GM18873 (cell line): ENCODE data around the gene PSD.
A peak's percentile ranks its signal among the peaks of the same experiment; 100 is the strongest.

Source experiments
- ATAC-seq: cut with Tn5 transposase; IDR thresholded peaks from one replicate; pipeline ENCODE4 v1.9.1; 2021; ENCODE audit warnings: mild to moderate bottlenecking, moderate library complexity, moderate number of reproducible peaks; ENCODE audit not compliant: unreplicated experiment, low FRiP score

The PSD gene

GRCh38 chr10:102449321-102450123 lies 30.9 kb upstream of the PSD start:
- peak; percentile 37 for ATAC-seq

- no peak for ATAC-seq
Measured at GRCh38 chr10:102444851-102445250, 26.3 kb upstream of the PSD start.

DNA sequence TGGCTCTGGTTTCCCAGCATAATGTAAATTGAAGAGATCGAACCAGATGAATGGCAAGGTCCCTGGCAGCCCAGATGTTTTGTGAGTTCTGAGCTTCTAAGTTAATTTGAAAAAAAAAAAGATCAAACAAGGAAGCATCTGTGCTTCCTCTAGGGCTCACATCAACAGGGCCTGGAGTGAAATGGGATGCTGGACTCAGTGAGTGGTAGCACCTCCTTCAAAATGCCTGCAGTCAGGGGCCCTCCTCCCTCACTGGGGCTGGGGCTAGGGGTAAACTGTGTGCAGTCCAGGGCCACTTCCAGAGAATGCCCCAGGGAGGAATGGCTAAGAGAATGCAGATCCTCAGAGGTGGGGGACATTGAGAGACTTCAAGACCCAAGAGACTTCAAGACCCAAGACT lies 19.8 kb upstream of the PSD start:
- ATAC-seq: no peak

DNA sequence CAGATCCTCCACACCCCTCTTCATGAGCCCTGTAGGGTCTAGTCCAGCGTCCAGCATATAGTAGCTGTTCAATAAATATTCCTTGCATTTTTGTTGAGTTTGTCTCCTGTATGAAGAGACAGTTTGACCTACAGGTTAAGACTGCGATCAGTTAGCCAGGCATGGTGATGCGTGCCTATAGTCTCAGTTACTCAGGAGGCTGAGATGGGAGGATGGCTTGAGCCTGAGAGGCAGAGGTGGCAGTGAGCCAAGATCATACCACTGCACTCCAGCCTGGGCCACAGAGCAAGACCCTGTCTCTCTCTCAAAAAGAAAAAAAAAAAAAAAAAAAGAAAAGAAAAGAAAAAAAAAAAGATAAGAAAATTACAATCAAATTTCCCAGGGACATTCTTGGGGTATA lies 18.9 kb upstream of the PSD start:
- ATAC-seq: no peak

DNA sequence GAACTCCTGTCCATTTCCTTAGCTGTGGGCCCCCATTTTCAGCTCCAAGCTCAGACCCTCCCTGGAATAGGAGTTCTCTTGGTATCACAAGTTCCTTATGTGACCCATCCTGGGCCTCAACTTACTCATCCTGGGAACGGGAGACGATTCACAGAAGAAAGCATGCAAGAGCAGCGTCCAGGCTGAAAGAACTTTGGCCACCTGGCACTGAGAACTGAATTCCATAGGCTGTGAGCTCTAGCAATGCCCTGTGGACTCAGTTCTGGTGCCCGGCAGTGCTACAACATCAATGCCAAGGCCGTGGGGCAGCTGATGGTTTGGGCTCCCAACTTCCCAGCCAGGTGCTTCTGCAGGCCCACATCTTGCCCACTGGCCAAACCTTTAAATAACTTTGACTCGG lies 17.7 kb upstream of the PSD start:
- ATAC-seq: no peak

DNA sequence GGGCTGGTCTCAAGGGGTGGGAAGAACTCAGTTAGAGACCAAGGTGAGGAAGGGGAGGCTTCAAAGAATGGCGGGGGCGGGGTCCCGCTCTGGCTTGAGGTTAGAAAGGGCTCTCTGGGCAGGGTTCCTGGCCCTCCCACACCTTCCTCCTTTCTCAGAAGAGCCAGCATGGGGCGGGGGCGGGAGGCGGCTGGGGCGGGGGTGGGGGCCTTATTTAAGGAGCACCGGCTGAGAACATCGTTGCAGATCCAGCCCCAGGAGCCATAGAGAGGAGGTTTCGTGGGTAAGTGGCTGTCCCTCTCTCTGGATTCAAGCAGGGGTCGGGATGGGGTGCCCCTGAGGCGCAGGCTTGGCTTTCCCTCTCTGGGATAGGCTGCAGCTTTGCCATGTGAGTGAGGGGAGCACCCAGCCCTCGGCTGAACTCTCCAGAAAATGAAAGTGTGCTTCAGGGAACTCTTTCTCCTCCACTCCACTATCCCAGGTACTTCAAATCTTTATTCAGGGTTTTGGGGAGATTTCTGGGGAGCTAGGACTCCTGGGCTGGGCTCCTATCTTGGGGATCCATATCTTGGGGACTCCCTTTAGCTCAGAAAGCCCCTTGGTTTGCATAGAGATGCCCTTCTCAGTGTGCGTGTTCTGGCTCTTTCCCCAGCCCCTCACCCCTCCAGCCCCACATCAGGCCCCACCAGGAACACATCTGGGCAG lies 17.1 kb upstream of the PSD start:
- no peak for ATAC-seq

DNA sequence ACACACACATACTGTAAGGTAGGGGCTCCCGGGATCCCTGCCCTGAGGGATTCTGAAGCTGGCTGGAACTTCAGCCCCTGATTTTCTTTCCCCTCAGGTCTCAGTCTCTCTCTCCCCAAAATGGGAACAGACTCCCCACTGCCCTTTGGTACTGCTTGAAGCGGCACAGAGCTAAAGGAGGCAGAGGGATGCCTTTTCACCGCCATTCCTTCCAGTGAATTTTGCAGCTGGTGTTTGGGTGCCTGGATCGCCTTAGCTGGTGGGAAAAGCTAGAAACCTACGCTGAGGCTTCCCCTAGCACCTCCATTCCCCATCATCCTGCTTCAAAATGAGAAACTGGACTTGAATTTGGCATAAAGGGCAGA lies 16.5 kb upstream of the PSD start:
- no peak for ATAC-seq

DNA sequence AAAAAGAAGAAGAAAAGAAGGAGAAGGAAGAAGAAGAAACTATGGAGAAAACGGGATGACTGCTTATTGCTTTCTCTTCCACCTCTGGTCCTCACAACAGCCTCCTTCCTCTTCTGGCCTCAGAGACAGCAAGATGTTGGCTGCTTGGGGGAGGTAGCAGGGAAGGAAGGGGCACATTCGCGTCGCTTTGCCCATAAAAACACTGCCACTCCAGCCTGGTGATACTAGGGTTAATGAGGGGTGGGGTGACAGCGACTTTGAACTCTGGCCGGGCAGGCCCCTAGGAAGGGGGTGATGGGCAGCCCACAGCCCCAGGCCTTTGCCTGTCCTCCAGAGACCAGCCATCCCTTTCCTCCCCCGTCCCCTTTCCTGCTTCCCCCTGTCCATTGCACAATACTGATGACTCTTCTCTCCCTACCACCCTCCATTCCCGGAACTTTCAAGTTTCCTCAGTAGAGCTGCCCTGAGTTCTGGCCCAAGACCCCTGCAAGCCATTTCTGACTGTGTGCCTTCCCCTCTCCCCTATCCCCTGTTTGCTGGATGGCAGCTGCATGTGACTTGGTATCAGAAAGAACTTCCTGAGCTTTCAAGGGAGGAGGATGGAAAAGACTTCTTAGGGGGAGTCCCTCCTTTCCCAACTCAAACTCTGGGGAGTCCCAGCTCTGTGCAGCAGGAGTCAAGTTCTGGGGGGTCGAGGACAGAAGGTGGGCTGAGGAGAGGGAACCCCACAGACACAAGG lies 16.0 kb upstream of the PSD start:
- no peak for ATAC-seq

DNA sequence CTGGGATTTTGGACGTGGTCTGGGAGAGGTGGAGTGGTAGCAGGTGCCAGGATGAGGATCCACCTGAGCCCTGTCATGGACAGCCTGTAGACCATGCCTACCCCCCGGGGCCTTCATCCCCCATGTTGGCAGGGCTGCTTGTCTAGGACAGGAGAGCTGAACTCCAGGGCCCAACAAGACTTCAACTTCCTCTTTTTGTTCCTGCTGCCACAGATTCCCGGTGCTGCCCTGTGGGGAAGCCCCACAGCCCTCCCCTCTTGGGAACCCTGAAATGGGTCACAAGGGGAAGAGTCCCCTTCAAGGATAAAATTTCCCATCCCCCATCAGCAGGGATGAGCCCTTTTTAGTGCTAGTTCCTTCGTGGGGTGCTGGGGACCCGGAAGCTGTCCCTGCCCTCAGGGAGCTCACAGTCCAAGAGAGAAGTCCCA lies 15.0 kb upstream of the PSD start:
- ATAC-seq: no peak

DNA sequence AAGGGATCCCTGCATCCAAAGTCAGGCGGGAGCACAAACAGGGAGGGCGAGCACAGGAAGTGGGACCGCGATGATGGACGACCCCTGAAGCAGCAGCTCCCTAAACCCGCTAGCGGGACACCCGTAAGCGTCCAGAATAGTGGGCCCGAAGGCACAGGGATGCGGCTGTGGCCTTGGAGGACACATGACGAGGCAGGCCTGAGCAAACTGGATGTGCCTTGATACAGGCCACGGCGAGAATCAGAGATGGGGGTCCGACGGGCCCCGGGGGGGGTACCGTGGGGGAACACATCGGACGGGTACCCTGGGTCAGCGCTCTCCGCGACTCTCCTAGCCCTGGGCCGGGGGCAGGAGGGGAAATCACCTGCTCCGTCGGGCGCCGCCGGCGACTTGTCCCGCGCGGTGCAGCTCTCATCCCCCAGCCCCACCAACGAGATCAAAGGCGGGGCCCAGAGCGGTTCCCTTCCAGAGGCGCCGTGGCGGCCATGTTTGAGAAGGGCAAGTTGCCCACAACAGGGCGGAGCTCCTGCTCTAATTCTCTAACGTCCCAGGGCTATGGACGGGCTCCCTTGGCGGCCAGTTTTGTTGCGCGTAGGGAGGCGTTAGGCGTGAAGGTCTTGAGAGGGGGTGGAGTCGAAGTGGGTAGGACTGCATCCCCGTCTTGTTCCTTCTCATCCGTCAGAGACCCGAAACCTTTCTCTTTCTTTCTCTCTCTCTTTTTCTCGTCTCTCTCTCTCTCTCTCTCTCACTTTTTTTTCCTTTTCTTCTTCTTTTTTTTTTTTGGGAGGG lies 13.8 kb upstream of the PSD start, which contains the start of gene CUEDC2:
CUEDC2 (minus strand) TSS at position 413 of the 789 bp plus-strand sequence. CDS start 7,386 bp downstream, outside the sequence.
- ATAC-seq: peak; percentile 84

DNA sequence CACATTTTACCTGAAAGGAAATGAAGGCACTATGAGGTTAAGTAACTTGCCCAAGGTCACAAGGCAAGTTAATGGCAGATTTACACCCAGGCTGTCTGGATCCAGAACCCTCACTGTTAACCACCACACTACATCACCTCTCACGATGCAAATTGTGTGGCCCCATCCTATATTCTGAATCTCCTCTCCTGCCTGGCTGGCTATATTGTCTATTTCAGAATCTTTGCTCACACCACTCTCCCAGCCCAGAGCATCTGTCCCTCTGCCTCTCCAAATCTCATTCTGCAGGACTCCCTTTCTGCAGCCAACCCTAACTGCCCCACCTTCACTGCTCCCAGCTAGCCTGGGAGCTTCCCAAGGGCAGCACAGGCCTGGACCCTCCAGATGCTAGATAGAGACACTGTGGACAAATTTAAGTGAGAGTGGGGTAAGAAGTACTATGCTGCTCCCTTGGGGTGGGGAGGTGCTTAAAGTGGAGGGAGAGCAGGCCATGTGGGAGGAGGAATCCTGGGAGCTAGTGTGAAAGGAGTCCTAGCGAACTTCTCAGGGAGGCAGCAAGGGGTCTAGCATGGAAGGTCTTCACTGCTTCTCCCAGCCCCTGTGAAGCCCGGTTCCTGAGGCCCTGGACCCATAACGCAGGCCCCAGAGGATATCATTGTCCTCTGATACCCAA lies 13.0 kb upstream of the PSD start:
- ATAC-seq: no peak

DNA sequence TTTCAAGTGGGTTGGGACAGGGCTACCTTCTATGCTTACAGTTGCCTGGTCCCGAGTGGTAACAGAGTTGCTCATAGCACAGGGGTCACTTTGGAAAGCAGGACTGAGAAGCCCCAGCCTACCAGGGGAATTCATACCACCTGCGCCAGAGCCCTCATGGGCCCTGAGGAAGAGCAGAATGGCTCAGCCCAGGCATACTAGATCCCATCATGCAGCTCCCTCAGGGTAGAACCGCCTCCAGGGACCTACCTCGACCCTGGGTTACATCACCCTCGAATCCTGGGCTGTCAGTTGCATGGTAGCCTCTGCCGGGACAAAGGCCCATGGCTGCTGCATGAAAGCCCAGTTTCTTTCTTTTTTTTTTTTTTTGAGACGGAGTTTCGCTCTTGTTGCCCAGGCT lies 10.9 kb upstream of the PSD start:
- no peak for ATAC-seq

- ATAC-seq: no peak
Measured at GRCh38 chr10:102426803-102427287, 8.3 kb upstream of the PSD start.

DNA sequence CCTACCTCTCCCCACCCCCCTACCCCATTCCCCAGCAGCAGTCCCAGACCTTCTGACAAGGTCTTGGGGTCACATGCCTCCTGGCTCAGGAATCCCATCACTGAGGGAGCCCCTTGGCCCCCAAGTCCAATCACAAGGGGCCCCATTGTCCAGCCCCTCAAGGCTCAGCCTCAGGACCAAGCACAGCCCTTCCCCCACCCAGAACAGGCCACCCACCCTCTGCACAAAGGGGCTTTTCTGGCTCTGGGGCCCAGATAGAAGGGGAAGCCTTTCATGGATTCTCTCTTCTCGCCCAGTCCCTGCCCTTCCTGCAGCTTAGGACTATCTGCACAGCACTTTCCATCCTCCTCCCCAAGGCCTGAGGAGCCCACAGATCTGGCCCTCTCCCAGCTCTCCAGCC lies 6.9 kb upstream of the PSD start:
- ATAC-seq: no peak

DNA sequence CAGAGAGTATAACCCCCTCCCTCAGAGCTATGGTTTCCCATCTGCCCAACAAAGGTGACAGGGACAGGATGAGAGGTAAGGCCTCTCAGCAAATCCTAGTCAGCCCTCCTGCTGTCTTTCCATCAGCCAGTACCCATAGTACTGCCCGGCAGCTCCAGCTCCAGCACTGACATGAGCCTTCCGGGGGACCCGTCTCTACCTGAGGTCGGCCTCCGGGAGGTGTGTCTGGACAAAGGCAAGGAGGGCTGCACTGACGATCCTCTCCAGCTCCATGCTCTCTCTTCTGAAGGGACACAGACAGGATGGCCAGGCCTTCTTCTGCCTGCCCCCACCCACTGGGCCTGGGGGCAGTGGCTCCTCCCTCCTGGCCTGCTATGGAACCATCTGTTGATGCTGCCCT lies 6.3 kb upstream of the PSD start:
- no peak for ATAC-seq

DNA sequence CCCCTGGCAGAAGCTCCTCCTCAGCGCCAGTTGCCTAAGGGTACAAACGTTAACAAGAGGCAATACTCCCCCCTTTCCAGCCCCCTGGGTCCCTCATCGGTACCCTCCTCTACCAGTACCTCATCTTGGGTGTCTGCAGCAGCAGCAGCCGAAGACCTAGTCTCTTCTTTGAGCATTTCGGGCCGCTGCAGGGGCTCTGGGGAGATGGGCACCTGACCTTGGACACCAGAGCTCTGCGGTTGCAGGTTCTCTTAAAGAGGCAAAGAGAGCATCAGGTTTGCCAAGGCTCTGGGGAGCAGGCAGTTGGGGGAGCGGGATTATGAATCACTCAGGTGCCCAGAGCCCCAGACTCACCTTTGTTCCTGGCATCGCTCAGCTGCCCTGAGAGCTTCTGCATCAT lies 5.6 kb upstream of the PSD start:
- no peak for ATAC-seq

- ATAC-seq: no peak
Measured at GRCh38 chr10:102423372-102423968, 4.9 kb upstream of the PSD start.

DNA sequence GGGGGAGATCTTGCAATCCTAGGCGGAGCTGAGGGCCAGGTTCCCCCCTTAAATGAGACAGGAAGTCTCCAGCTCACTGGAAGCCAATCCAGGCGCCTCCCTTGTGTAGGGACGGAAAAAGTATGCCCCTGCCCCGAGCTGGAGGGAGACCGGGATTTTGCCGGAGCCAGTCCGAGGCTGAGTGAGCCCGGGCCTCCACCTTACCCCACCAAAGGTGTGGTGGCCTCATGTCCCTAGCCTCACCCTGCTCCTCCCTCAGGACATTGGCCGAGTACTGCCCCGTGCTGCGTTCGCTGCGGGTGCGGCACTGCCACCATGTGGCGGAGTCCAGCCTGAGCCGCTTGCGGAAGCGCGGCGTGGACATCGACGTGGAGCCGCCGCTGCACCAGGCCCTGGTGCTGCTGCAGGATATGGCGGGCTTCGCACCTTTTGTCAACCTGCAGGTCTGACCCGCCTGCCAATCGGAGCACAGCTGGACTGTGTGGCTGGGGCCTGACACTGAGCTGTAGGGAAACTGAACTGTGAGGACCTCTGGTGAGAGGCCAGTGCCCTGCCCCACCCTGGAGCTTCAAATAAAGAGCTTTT lies 4.1 kb upstream of the PSD start:
- ATAC-seq: no peak
